Tibial artery (tissue), 4 donors: Measurements from ENCODE around the gene CKB.
"Not testable (repeated sequence)": the region's sequence is repeated elsewhere in the genome, so short reads cannot be mapped to it uniquely, and the experiment has no call there.

Source experiments
- DNase-seq, 2 donors: peaks; one replicate each; pipeline ENCODE4 v3.0.0-alpha.2; 2019
- H3K27ac ChIP-seq, 2 donors: fragments of 200-600 bp; sonication (generic) in 1 of 2; 1 replicate in 1 of 2; 2 replicates in 1 of 2; pipeline ENCODE4 v1.5.1; 2018 to 2019; ENCODE audit warnings: mild to moderate bottlenecking in 1 of 2
- H3K27me3 ChIP-seq, 2 donors: fragments of 200-600 bp; sonication (generic) in 1 of 2; one replicate each; pipeline versions ENCODE4 v1.5.1 to v1.6.0; 2016 to 2019
- H3K36me3 ChIP-seq, 3 donors: fragments of 200-600 bp; sonication (generic) in 2 of 3; one replicate each; pipeline ENCODE4 v1.5.1; 2016 to 2019; ENCODE audit warnings: mild to moderate bottlenecking in 2 of 3
- H3K4me1 ChIP-seq, 4 donors: fragments of 200-600 bp; sonication (generic) in 2 of 4; 1 replicate in 3 of 4; 2 replicates in 1 of 4; pipeline ENCODE4 v1.5.1; 2016 to 2019
- H3K4me3 ChIP-seq, 2 donors: fragments of 200-600 bp; sonication (generic) in 1 of 2; 1 replicate in 1 of 2; 2 replicates in 1 of 2; pipeline ENCODE4 v1.5.1; 2018 to 2019; ENCODE audit warnings: mild to moderate bottlenecking in 2 of 2
- H3K9me3 ChIP-seq, 3 donors: fragments of 200-600 bp; sonication (generic) in 1 of 3; one replicate each; pipeline ENCODE4 v1.5.1; 2016 to 2019
- CTCF ChIP-seq, 2 experiments: fragments of 200-600 bp in 1 of 2; fragments of 450-650 bp in 1 of 2; IDR thresholded peaks; one replicate each; pipeline ENCODE4 v1.5.1; 2017 to 2019; ENCODE audit warnings: antibody characterized with exemption in 2 of 2, mild to moderate bottlenecking in 1 of 2, moderate library complexity in 1 of 2
- intact Hi-C: fragments of 100-400 bp; cut with DNase I; formaldehyde crosslinking; loops from one replicate; pipeline ENCODE4 v1.15.0; 2023; ENCODE audit warnings: low total_unique reads

The CKB gene

GRCh38 chr14:103517174-103517566, 5.5 kb downstream of the CKB start:
- no peaks in the 10 kb centered on the region for H3K9me3 ChIP-seq
- H3K4me1 ChIP-seq = peaks cover 0 to 66% (median 58%) of the 10 kb centered on the region in 4 donors
- no peak overlapping the region for H3K4me3 ChIP-seq
- H3K27ac ChIP-seq = peak overlapping the region in 1 of 2 donors; percentile 90
- intact Hi-C loops = no loop called here
- H3K27me3 ChIP-seq = no peaks in the 10 kb centered on the region
- peak in 1 of 2 donors; percentile 60 for DNase-seq
- H3K36me3 ChIP-seq = peaks cover 4 to 7% (median 5%) of the 10 kb centered on the region in 3 donors
- TF ChIP-seq CTCF (IDR thresholded peaks at IDR 0.05) = no peak

- peaks cover 0 to 61% (median 53%) of the 10 kb centered on the region in 4 donors for H3K4me1 ChIP-seq
- no peak for DNase-seq
- peaks cover 4 to 9% (median 5%) of the 10 kb centered on the region in 3 donors for H3K36me3 ChIP-seq
- H3K9me3 ChIP-seq = no peaks in the 10 kb centered on the region
- H3K4me3 ChIP-seq = no peak overlapping the region
- no peaks in the 10 kb centered on the region for H3K27me3 ChIP-seq
- peak overlapping the region in 1 of 2 donors; percentile 90 for H3K27ac ChIP-seq
- TF ChIP-seq CTCF (IDR thresholded peaks at IDR 0.05) = no peak
- intact Hi-C loops = no loop called here
Measured at GRCh38 chr14:103516426-103517173, 6.0 kb downstream of the CKB start.

GRCh38 chr14:103514596-103515421, 7.8 kb downstream of the CKB start:
- peak overlapping the region; percentile 28 to 90 for H3K27ac ChIP-seq
- intact Hi-C loops = no loop called here

GRCh38 chr14:103512701-103513611, 9.7 kb downstream of the CKB start:
- peaks cover 8 to 35% (median 29%) of the 10 kb centered on the region in 3 donors for H3K36me3 ChIP-seq
- peak in 1 of 2 experiments; percentile 31 for TF ChIP-seq CTCF (IDR thresholded peaks at IDR 0.05)
- H3K4me3 ChIP-seq = peak overlapping the region in 1 of 2 donors; percentile 16
- H3K9me3 ChIP-seq = no peaks in the 10 kb centered on the region
- H3K27ac ChIP-seq = peak overlapping the region; percentile 90
- intact Hi-C loops = no loop called here
- no peaks in the 10 kb centered on the region for H3K27me3 ChIP-seq
- peaks cover 0 to 25% (median 22%) of the 10 kb centered on the region in 4 donors for H3K4me1 ChIP-seq
- peak; percentile 71 to 94 for DNase-seq

More at GRCh38 chr14:103514596-103515421, 7.8 kb downstream of the CKB start:
- Histone ChIP-seq H3K9me3 (no peaks in the 10 kb centered on the region), H3K4me1 (peaks cover 0 to 43% (median 40%) of the 10 kb centered on the region in 4 donors), H3K4me3 (no peak overlapping the region), H3K36me3 (peaks cover 6 to 20% (median 15%) of the 10 kb centered on the region in 3 donors), H3K27me3 (no peaks in the 10 kb centered on the region)
- peak in 1 of 2 donors; percentile 60 for DNase-seq
- TF ChIP-seq CTCF (IDR thresholded peaks at IDR 0.05) = no peak

- Histone ChIP-seq H3K4me3 (peak overlapping the region in 1 of 2 donors; percentile 16), H3K4me1 (peaks cover 0 to 22% (median 20%) of the 10 kb centered on the region in 4 donors), H3K27ac (peak overlapping the region; percentile 90), H3K36me3 (peaks cover 8 to 42% (median 32%) of the 10 kb centered on the region in 3 donors)
- H3K9me3 ChIP-seq, intact Hi-C loops, H3K27me3 ChIP-seq: not testable (repeated sequence)
- peak in 1 of 2 donors; percentile 45 for DNase-seq
Measured at GRCh38 chr14:103512180-103512579, 10.4 kb downstream of the CKB start.
